GM18861 (cell line): Measurements from ENCODE around the gene GFRAL.
A peak's percentile ranks its signal among the peaks of the same experiment; 100 is the strongest.
"Not testable (repeated sequence)": the region's sequence is repeated elsewhere in the genome, so short reads cannot be mapped to it uniquely, and the experiment has no call there.

Experiments used
- ATAC-seq: cut with Tn5 transposase; IDR thresholded peaks from one replicate; pipeline ENCODE4 v1.9.1; 2021; ENCODE audit not compliant: unreplicated experiment

The GFRAL gene, protein sequence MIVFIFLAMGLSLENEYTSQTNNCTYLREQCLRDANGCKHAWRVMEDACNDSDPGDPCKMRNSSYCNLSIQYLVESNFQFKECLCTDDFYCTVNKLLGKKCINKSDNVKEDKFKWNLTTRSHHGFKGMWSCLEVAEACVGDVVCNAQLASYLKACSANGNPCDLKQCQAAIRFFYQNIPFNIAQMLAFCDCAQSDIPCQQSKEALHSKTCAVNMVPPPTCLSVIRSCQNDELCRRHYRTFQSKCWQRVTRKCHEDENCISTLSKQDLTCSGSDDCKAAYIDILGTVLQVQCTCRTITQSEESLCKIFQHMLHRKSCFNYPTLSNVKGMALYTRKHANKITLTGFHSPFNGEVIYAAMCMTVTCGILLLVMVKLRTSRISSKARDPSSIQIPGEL

DNA sequence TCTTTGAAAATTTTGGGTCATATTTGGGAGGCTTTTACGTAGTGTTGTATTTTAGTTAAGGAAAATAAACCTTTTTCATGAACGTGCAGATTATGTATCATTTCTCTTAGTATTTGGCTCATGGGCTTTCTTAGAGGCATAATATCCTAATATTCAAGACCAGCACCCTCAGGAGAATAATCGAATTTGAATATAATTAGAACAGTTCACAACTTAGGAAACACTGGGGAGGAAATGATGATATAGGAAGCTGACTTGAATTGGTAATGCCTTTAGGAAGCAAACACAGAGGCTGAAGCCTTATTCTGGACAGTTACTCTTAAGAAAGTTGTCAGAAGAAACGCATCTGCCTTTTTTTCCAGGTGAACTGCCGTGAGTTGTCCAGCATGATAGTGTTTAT is at the start of gene GFRAL:
Gene GFRAL (plus strand): TSS at position 301 of the 400 bp plus-strand sequence. CDS start 86 bp downstream, at position 387.
- no peak for ATAC-seq

GRCh38 chr6:55277646-55278045 is 49.6 kb upstream of the GFRAL start:
- ATAC-seq = no peak

GRCh38 chr6:55281215-55281614 is 46.1 kb upstream of the GFRAL start:
- no peak for ATAC-seq

- ATAC-seq = no peak
These were observed 45.2 kb upstream of the GFRAL start for GRCh38 chr6:55282115-55282514.

- ATAC-seq = peak; percentile 60
These were observed 40.4 kb upstream of the GFRAL start for GRCh38 chr6:55286824-55287223.

- ATAC-seq = no peak
These were observed 36.5 kb upstream of the GFRAL start for GRCh38 chr6:55290736-55291135.

GRCh38 chr6:55293116-55293515 is 34.2 kb upstream of the GFRAL start:
- ATAC-seq = no peak

- ATAC-seq = not testable (repeated sequence)
These were observed 30.1 kb upstream of the GFRAL start for GRCh38 chr6:55297214-55297613.

- ATAC-seq = no peak
These were observed 27.8 kb upstream of the GFRAL start for GRCh38 chr6:55299286-55299985.

GRCh38 chr6:55304747-55305146 is 22.5 kb upstream of the GFRAL start:
- no peak for ATAC-seq

DNA sequence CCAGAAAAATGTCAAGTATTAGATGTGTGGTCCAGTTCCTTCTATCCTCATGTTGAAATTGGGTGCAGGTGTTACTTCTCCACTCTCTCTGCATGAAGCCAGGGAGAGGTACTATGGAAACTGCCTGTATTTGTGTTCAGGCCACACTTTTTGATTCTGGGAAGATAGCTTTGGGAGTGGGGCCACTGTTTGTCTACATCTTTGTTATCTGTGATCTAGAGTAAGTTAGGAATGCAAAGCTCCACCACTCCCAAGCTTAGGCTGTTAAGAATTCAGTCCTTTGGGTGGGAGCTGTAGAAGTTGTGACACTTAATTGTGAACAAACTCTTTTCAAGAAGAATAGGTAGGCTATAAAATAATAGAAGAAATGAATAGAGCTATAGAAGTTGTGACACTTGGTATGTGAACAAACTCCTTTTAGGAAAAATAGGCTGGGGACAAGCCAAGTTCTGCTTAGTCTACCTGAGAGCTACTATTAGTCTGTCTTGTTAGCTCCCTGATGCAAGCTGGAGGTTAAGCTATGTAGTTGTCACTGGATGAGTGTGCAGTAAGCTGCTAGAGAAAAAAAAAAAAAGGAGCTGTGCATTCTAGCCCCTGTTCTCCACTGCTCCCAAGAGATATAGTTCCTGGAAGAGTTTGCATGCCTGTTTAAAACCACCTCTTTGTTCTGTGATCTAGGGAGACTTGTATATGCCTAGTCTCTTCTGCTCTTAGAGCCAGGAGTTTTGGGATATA is 7.1 kb upstream of the GFRAL start:
- no peak for ATAC-seq

GRCh38 chr6:55320696-55321086 is 6.6 kb upstream of the GFRAL start:
- ATAC-seq = no peak

- no peak for ATAC-seq
These were observed 49.9 kb downstream of the GFRAL start for GRCh38 chr6:55377150-55377549.

GRCh38 chr6:55379471-55379870 is 52.2 kb downstream of the GFRAL start:
- no peak for ATAC-seq

- ATAC-seq = no peak
These were observed 52.6 kb downstream of the GFRAL start for GRCh38 chr6:55379895-55380294.

GRCh38 chr6:55388211-55388610 is 60.9 kb downstream of the GFRAL start:
- ATAC-seq = no peak

- no peak for ATAC-seq
These were observed 68.6 kb downstream of the GFRAL start for GRCh38 chr6:55395871-55396270.

GRCh38 chr6:55397986-55398385 is 70.7 kb downstream of the GFRAL start:
- no peak for ATAC-seq

- no peak for ATAC-seq
These were observed 72.1 kb downstream of the GFRAL start for GRCh38 chr6:55399351-55399750.

DNA sequence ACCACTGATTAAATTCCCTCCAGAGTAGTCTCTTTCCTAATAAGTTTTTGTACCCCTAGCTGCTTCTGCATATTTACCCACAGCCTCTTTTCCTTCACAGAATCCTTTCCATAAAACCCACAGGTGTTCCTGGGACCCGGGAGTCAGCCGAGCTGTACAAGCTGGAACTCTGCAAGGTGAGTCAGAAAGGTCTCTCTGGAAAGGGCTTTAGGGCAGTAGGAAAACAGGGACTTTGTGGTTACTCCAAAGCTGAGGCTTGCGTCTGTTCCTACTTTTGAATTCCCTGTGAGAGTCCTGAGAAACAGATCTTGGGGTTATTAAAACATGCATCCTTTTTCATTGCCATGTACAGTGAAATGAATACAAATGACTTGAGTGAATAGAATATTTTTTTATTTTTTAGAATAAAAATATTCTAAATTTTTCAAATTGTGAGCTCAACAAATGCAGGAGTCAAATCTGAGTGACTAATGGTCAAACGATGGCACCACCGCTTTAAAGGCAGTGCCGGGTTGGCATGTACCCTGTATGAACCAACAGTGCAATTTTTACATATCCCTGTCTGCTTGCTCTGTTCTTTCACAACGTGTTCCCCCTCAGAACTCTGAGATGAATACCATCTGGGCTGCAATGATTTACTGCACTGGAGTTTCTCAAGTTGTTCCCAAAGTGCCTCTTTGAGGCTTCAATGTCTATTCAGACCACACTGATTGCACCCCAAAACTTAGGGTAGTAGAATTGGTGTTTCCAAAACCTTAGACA is 78.4 kb downstream of the GFRAL start:
- no peak for ATAC-seq

- no peak for ATAC-seq
These were observed 83.4 kb downstream of the GFRAL start for GRCh38 chr6:55410674-55411073.
